D721Med (cell line): ENCODE measurements around the gene FOXO3B.
"Not testable (repeated sequence)": the region's sequence is repeated elsewhere in the genome, so short reads cannot be mapped to it uniquely, and the experiment has no call there.

Source experiments
- DNase-seq: peaks from one replicate; pipeline ENCODE4 v3.0.0; 2011; ENCODE audit warnings: low spot score; ENCODE audit not compliant: insufficient read length
- FAIRE-seq: peaks from 2 replicates; lab custom pipeline; 2011; peaks lifted over from hg19 to GRCh38; lab: Jason Lieb, UNC

The FOXO3B gene

DNA sequence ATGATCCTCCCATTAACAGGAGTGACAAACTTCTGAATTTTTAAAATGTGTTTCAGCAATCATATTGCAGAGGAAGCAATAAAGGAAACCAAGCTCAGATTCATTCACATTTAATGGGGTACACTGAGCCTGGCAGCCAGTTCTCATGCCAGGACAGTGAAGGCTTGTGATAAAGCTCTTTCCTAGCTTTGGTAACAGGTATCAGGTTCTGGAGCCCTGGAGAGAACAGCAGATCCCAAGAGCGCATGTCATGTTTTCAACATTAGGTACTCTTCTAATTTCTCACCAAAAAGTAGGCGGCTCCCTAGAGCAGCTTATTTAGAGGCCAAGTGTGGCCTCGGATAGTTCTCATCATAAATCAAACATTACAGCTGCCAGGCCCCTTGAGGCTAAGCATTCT lies 14.6 kb downstream of the FOXO3B start:
- FAIRE-seq, DNase-seq: not testable (repeated sequence)

DNA sequence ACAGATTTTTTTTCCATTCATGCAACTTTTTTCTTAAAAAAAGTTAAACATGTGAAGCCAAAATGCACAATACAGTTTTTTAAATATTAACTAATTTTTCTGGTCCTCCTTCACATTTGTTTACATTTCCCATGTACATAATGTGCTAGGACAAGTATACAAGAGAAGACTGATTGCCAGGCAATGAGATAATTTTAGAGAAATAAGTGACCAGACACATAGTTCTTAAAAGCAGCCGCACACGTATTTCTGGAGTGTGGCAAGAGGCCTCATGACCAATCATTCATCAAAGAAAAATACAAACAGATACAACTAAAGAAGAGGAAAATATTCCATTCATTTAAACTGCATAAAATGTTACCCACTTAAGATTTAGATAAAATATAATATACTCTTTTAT lies 15.8 kb downstream of the FOXO3B start:
- DNase-seq, FAIRE-seq: not testable (repeated sequence)

DNA sequence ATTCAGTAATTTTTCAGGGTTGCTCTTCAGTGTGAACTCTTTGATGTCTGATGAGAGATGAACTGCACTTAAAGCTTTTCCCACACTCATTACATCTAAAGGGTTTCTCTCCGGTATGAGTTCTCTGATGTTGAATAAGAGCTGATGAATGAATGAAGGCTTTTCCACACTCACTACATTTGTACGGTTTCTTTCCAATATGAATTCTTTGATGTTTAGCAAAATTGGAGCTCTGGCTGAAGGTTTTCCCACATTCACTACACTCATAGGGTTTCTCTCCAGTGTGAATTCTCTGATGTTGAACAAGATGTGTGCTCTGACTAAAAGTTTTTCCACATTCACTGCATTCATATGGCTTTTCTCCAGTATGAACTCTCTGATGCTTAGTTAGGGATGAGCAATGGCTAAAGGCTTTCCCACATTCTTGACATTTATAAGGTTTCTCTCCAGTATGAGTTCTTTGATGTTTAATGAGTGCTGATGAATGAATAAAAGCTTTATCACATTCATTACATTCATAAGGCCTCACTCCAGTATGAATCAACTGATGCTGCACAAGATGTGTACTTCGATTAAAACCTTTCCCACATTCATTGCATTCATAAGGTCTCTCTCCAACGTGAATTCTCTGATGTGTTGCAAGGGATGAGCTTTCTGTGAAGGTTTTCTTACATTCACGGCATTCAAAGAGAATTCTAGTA lies 20.0 kb downstream of the FOXO3B start:
- DNase-seq: not testable (repeated sequence)
- peak; percentile 90 for FAIRE-seq

DNA sequence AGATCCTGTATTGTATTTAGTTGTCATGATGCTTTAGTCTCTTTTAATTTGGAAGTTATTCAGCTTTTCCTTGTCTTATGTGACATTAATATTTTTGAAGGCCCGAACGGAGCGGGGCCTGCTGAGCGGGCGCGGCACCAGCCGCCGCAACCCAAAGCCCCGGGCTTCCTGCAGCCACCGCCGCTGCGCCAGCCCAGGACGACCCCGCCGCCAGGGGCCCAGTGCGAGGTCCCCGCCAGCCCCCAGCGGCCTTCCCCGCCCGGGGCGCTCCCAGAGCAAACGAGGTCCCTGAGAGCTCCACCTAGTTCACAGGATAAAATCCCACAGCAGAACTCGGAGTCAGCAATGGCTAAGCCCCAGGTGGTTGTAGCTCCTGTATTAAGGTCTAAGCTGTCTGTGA lies 32.0 kb downstream of the FOXO3B start:
- FAIRE-seq, DNase-seq: not testable (repeated sequence)

DNA sequence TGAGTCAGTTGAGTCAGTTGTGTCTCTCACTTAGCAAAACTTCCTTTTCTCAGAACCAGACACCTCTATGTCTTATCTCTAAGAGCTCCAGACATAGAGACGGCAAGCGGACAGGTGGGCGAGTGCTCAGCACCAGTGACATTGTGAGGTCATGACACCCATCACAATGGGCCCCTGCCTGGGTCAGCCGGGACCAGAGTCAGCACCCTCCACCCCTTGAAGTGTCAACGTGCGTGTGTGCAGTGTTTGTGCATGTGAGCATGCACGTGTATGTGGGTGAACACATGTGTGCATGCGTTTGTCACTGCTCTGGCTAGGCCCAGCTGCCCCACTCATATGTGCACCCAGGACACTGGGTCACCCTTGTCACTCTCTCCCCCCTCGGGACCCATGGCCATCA lies 37.8 kb downstream of the FOXO3B start, which contains the start of gene TBC1D28:
TSS of gene TBC1D28 (minus strand) at position 101 of the 400 bp plus-strand sequence. CDS start 3,039 bp downstream, outside the sequence.
- not testable (repeated sequence) for FAIRE-seq, DNase-seq

DNA sequence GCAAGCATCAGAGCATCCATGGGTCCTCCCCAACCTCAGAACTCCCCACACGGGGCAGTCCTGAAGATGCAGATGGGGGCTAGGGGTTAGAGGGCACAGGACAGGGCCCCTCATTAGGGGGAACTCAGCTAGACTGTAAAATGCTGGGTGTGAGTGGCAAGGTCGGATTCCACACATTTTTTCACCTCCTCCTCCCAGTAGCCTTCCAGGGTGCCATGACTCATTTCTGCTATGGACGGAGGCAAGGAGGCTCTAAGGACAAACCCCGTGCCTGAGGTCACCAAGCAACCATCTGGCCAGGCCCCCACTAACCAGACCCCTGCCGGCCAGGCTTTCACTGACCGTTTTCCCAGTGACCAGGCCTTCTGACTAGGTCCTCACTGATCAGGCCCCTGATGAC lies 39.0 kb downstream of the FOXO3B start:
- not testable (repeated sequence) for FAIRE-seq, DNase-seq

DNA sequence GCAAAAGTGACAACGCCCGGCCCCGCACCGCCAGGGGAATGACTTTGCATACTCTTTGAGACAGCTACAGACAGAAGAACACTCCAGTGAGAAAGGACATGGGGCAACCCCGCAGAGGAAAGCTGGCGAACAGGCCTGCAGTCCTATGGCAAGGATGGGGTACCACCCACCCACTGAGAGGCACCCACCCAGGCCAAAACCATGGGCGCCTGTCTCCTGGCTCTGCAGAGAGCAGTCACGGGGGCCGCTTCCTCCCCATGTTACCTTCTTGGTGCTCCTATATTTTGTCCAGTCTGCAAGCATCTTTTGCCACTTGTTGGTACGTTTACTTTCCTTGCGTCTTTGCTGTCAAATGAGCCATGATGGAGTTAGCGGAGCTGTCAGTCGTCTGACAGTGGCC lies 43.8 kb downstream of the FOXO3B start:
- DNase-seq, FAIRE-seq: not testable (repeated sequence)

DNA sequence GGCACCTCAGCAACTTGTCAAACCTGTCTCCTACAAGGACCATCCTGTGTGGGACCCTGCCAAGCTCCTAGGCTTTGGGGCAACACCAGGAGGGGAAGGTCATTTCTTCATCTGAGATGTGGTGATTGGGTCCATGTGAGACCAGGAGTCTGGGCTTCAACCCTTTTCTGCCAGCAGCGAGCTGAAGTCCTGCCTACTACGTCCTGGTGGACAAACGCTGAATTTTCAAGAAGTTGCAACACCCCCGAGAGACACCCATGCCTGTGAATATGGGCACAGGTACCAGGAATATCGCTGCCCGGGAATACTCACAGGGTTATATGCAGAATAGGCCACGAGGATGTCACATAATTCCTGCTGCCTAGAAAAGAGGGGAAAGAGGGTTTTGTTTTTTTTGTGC lies 45.9 kb downstream of the FOXO3B start:
- not testable (repeated sequence) for FAIRE-seq, DNase-seq

DNA sequence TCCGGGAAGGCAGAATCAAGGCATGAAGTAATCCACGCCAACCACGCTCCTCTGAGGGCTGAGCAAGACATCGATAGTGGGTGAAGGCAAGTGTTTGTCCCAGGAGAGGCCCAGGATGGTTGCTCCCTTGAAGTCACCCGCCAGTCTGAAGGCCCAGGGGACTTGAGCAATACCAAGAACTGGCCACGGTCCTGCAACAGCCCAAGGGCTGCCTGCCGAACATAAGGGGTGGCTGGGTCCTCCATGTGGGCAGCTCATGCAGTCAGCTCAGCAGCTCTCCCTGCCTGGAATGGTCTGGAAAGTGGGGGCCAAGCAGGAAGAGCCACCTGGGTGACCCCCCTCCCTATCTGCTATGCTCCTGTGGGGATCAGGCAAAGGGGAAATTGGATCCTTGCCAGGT lies 46.3 kb downstream of the FOXO3B start:
- FAIRE-seq, DNase-seq: not testable (repeated sequence)

DNA sequence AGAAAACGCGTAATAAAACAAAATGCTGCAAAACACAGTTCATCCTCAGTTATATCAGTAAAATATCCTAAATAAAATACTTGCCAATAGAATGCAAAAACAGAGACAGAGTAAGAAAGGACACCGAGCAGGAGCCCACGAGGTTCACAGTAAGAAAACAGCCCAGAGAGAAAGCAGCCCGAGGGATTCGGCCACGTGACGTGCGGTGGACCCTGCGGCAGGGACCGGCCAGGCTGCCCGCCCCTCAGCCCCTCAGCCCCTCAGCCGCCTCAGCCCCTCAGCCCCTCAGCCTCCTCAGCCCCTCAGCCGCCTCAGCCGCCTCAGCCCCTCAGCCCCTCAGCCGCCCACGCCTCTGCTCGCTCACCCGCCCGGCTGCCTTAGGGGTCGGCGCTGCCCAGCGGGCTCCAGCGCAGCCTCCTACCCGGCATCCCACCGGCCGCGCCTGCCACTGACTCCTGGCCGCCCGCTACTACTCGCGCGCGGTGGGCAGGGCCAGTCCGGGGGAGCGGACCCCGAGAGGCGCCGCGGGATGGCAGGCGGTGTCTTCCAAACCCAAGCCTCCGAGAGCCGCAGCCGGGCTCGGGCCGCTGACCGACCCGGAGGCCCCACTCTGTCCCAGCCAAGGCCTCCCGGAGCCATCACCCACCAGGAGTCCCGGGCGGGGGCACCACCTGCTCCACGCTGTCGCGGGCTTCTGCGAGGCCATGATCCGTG lies 47.4 kb downstream of the FOXO3B start:
- not testable (repeated sequence) for FAIRE-seq, DNase-seq
